Uterus (tissue), 4 donors: ENCODE measurements around the gene LUZP2. TPM values are rescaled to one million over a fixed set of nuclear protein-coding genes. Genes with fewer than 3 reads are reported as not detected.

Source experiments
- DNase-seq, 2 donors: peaks; one replicate each; pipeline ENCODE4 v3.0.0-alpha.2; 2019 to 2020
- H3K27ac ChIP-seq, 2 donors: fragments of 200-600 bp; sonication (generic); 1 replicate in 1 of 2; 2 replicates in 1 of 2; pipeline ENCODE4 v1.5.1; 2016 to 2018
- H3K27me3 ChIP-seq, 2 donors: fragments of 200-600 bp; sonication (generic); one replicate each; pipeline ENCODE4 v1.5.1; 2018 to 2019; ENCODE audit warnings: control low read depth in 1 of 2
- H3K36me3 ChIP-seq, 2 donors: fragments of 200-600 bp; sonication (generic); one replicate each; pipeline ENCODE4 v1.5.1; 2019; ENCODE audit warnings: control low read depth in 1 of 2
- H3K4me1 ChIP-seq, 2 donors: fragments of 200-600 bp; sonication (generic); one replicate each; pipeline ENCODE4 v1.5.1; 2018 to 2019; ENCODE audit warnings: control low read depth in 1 of 2
- H3K4me3 ChIP-seq, 2 donors: fragments of 200-600 bp; sonication (generic); 1 replicate in 1 of 2; 2 replicates in 1 of 2; pipeline ENCODE4 v1.5.1; 2018 to 2019; ENCODE audit warnings: mild to moderate bottlenecking in 1 of 2
- H3K9me3 ChIP-seq, 2 donors: fragments of 200-600 bp; sonication (generic); one replicate each; pipeline ENCODE4 v1.5.1; 2019; ENCODE audit warnings: control low read depth in 1 of 2
- POLR2A ChIP-seq, 2 donors: fragments of 450-650 bp; IDR thresholded peaks; one replicate each; pipeline ENCODE4 v1.6.1; 2016; ENCODE audit warnings: antibody characterized with exemption in 2 of 2, mild to moderate bottlenecking in 1 of 2, moderate library complexity in 1 of 2
- intact Hi-C: fragments of 100-400 bp; cut with DNase I; formaldehyde crosslinking; loops from one replicate; pipeline ENCODE4 v1.15.1; 2023; ENCODE audit warnings: low total_unique reads
- total RNA-seq, 4 donors: library from RNA; depleted of rRNA in 3 of 4; stranded (reverse); fragments of >200 nt in 3 of 4; gene quantifications; one replicate each; pipeline versions ENCODE4 v1.1.0 to v1.2.4, GENCODE V29; 2014 to 2023
- TF ChIP-seq, protein P1 (sequence below), 4 experiments: fragments of 200-600 bp in 2 of 4; fragments of 450-650 bp in 2 of 4; sonication (generic) in 2 of 4; IDR thresholded peaks; one replicate each; pipeline ENCODE4 v1.5.1; 2016 to 2019; ENCODE audit warnings: antibody characterized with exemption in 4 of 4, mild to moderate bottlenecking in 2 of 4, moderate library complexity in 1 of 4
- donor health status: DM: yes; HTN: yes; CAD: no.

Gene LUZP2
- total RNA-seq, 4 donors from 2014 or later: 0.24 to 13.8 TPM; not detected in 2

DNA sequence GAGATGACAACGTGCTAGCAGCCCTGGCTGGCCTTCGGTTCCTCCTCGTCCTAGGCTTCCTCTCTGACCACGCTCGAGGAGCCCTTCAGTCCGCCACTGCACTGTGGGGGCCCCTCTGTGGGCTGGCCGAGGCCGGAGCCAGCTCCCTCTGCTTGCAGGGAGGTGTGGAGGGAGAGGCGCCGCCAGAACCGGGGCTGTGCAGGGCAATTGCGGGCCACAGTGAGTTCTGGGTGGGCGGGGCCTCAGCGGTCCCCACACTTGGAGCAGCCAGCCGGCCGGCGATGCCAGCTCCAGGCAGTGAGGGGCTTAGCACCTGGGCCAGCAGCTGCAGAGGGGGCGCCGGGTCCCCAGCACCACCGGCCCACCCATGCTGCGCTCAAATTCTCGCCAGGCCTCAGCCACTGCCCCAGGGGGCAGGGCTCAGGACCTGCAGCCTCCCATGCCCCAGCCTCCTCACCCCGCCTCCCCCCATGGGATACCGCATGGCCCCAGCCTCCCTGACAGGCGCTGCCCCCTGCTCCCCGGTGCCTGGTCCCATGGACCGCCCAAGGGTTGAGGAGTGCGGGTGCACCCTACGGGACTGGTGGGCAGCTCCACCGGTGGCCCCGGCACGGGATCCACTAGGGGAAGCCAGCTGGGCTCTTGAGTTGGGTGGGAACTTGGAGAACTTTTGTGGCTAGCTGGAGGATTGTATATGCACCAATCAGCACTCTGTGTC lies 399.4 kb downstream of the LUZP2 start:
- Histone ChIP-seq H3K9me3 (no peaks in the 10 kb centered on the region), H3K4me3 (no peak overlapping the region)
- intact Hi-C loops: no loop called here

DNA sequence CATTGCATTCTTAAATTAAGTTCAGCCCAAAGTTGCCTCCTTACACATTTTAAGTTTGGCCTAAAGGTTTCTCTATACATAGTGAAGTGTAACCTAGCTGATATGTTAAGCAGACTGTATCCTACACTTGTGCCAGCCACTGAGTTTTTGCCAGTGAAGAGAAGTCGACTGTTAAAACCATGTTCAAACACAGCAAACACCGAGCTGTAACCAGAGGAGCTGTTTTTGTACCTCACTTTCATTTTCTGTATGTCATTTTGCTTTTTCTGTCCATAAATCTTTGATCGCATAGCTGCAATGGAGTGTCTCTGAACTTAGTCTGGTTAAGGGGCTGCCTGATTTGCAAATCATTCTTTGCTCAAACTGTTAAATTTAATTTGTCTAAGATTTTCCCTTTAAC lies 403.7 kb downstream of the LUZP2 start:
- H3K27ac ChIP-seq: no peak overlapping the region
- intact Hi-C loops: no loop called here
- no peaks in the 10 kb centered on the region for H3K9me3 ChIP-seq

More for the DNA sequence above, 399.4 kb downstream of the LUZP2 start:
- TF ChIP-seq, protein P1, sequence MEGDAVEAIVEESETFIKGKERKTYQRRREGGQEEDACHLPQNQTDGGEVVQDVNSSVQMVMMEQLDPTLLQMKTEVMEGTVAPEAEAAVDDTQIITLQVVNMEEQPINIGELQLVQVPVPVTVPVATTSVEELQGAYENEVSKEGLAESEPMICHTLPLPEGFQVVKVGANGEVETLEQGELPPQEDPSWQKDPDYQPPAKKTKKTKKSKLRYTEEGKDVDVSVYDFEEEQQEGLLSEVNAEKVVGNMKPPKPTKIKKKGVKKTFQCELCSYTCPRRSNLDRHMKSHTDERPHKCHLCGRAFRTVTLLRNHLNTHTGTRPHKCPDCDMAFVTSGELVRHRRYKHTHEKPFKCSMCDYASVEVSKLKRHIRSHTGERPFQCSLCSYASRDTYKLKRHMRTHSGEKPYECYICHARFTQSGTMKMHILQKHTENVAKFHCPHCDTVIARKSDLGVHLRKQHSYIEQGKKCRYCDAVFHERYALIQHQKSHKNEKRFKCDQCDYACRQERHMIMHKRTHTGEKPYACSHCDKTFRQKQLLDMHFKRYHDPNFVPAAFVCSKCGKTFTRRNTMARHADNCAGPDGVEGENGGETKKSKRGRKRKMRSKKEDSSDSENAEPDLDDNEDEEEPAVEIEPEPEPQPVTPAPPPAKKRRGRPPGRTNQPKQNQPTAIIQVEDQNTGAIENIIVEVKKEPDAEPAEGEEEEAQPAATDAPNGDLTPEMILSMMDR (IDR thresholded peaks at IDR 0.05): no peak
- Histone ChIP-seq H3K36me3 (no peaks in the 10 kb centered on the region), H3K27ac (no peak overlapping the region), H3K27me3 (no peaks in the 10 kb centered on the region), H3K4me1 (no peaks in the 10 kb centered on the region)
- DNase-seq: no peak

DNA sequence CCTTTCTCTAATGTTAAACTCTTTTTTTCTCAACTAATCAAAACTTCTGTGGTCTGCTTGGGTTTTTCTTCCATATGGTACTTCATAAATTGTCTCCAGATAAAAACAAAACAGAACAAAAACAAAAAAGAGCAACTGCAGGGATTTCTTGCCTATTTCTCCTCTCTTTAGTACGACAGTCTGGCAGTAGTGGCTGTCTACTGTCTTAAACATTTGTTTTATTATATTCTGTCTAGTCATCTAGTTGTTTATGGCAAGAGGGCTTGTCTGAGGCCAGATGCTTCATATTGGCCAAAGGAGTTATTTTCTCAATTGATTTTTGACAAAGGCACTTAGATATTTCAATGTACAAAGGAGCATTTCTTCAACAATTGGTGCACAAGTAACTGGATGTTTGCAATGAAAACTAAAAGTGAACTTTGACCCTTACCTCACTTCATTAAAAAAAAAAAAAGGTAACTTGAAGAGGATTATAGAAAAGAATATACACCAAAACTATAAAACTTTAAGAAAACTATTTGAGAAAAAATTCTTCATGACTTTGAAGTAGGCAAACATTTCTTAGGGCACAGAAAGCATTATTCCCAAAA lies 404.2 kb downstream of the LUZP2 start:
- H3K27ac ChIP-seq: no peak overlapping the region
- H3K4me3 ChIP-seq: no peak overlapping the region

More for the DNA sequence above, 403.7 kb downstream of the LUZP2 start:
- no peak for DNase-seq
- Histone ChIP-seq H3K4me1 (no peaks in the 10 kb centered on the region), H3K27me3 (no peaks in the 10 kb centered on the region), H3K36me3 (no peaks in the 10 kb centered on the region), H3K4me3 (no peak overlapping the region)
- TF ChIP-seq, protein P1 (IDR thresholded peaks at IDR 0.05): no peak
- TF ChIP-seq POLR2A (IDR thresholded peaks at IDR 0.05): no peak

DNA sequence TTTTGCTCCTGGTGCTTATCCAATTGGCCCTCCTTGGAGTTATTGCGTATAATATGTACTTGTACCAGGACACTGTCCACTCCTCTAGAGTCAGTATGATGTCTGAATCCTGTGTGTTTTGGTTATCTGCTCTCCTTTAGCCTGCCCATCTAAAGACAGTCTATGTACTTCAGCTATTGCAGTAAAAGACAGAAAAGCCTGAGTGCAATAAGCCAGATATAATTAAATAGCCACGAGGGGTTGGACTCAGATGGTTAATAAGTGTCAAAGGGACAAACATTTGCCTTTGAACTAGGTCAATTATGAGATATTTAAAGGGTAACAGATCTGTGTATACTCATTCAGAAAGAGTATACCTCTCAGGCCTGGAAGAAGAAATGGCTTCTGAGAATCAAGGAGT lies 406.7 kb downstream of the LUZP2 start:
- Histone ChIP-seq H3K4me3 (no peak overlapping the region), H3K9me3 (no peaks in the 10 kb centered on the region), H3K27ac (no peak overlapping the region), H3K27me3 (no peaks in the 10 kb centered on the region), H3K4me1 (no peaks in the 10 kb centered on the region), H3K36me3 (no peaks in the 10 kb centered on the region)
- no peak for DNase-seq
- TF ChIP-seq POLR2A (IDR thresholded peaks at IDR 0.05): no peak
- TF ChIP-seq, protein P1 (IDR thresholded peaks at IDR 0.05): no peak
- intact Hi-C loops: no loop called here

More for the DNA sequence above, 404.2 kb downstream of the LUZP2 start:
- H3K36me3 ChIP-seq: no peaks in the 10 kb centered on the region
- no peaks in the 10 kb centered on the region for H3K27me3 ChIP-seq
- TF ChIP-seq, protein P1 (IDR thresholded peaks at IDR 0.05): no peak
- no peak for TF ChIP-seq POLR2A (IDR thresholded peaks at IDR 0.05)
- intact Hi-C loops: no loop called here
- no peaks in the 10 kb centered on the region for H3K4me1 ChIP-seq
- no peaks in the 10 kb centered on the region for H3K9me3 ChIP-seq
- DNase-seq: no peak

DNA sequence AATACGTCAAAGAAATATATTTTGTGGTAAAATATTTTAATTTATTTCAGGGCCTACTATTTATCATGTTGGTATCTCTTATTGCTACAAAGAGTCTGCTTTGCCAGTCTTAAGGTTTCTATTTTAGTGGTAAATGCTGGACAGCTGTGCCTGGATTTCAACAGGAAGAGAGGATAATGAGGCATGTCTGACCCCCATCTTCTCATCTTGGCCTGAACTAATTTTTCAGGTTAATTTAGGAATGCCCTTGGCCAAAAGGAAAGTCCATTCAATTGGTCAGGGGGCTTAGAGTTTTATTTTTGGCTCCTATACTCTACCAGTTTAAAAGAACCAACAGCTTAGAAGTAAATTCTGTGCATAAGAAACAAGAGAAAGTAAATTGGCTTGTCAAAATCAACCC lies 428.2 kb downstream of the LUZP2 start:
- DNase-seq: no peak
- H3K27me3 ChIP-seq: no peaks in the 10 kb centered on the region
- no peaks in the 10 kb centered on the region for H3K4me1 ChIP-seq
- H3K36me3 ChIP-seq: no peaks in the 10 kb centered on the region
- no peaks in the 10 kb centered on the region for H3K9me3 ChIP-seq
- H3K4me3 ChIP-seq: no peak overlapping the region
- intact Hi-C loops: no loop called here
- TF ChIP-seq, protein P1 (IDR thresholded peaks at IDR 0.05): no peak
- TF ChIP-seq POLR2A (IDR thresholded peaks at IDR 0.05): no peak
- no peak overlapping the region for H3K27ac ChIP-seq
